HAP-1 (cell line): Measurements from ENCODE around the gene RAD51B.

Experiments
- DNase-seq, 2 experiments: peaks; one replicate each; pipeline ENCODE4 v3.0.0-alpha.2; 2016 to 2020; ENCODE audit warnings: low spot score in 2 of 2
- H3K27me3 ChIP-seq: fragments of 250-450 bp; sonication (Bioruptor Pico); 2 replicates; pipeline ENCODE4 v1.5.1; 2020; ENCODE audit warnings: low read depth, mild to moderate bottlenecking, moderate library complexity
- H3K36me3 ChIP-seq: fragments of 250-450 bp; sonication (Bioruptor Pico); replicated peaks from 2 replicates; pipeline ENCODE4 v1.5.1; 2020; ENCODE audit warnings: mild to moderate bottlenecking
- H3K4me1 ChIP-seq: fragments of 250-450 bp; sonication (Bioruptor Pico); 2 replicates; pipeline ENCODE4 v1.5.1; 2020; ENCODE audit warnings: mild to moderate bottlenecking
- H3K4me3 ChIP-seq: fragments of 250-450 bp; sonication (Bioruptor Pico); 2 replicates; pipeline ENCODE4 v1.5.1; 2020; ENCODE audit warnings: mild to moderate bottlenecking, moderate library complexity
- H3K9me3 ChIP-seq: fragments of 250-450 bp; sonication (Bioruptor Pico); 2 replicates; pipeline ENCODE4 v1.5.1; 2020; ENCODE audit warnings: mild to moderate bottlenecking, moderate library complexity
- in situ Hi-C: fragments of 300-500 bp; cut with MboI; formaldehyde crosslinking; loops from 3 replicates; pipeline ENCODE4 v1.14.3; 2020; ENCODE audit warnings: low sequenced_read_pairs, inconsistent platforms, mixed read lengths

RAD51B gene

DNA sequence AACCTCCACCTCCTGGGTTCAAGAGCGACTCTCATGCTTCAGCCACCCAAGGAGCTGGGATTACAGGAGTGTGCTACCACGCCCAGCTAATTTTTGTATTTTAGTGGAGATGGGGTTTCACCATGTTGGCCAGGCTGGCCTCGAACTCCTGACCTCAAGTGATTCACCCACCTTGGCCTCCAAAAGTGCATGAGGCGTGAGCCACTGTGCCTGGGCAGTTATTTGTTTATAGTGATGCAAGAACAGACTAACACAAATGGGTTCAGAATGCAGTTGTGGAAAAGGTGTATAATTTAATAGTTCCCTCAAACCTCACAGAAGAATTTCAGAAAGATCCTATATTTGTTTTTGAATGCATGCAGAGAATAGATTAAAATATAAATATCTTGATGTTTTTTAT is 526.2 kb downstream of the RAD51B start:
- H3K9me3 ChIP-seq: no peaks in the 10 kb centered on the region
- no peak overlapping the region for H3K4me3 ChIP-seq
- in situ Hi-C loops: no loop called here
- H3K36me3 ChIP-seq: no peaks in the 10 kb centered on the region
- no peaks in the 10 kb centered on the region for H3K27me3 ChIP-seq
- no peak for DNase-seq
- no peaks in the 10 kb centered on the region for H3K4me1 ChIP-seq

DNA sequence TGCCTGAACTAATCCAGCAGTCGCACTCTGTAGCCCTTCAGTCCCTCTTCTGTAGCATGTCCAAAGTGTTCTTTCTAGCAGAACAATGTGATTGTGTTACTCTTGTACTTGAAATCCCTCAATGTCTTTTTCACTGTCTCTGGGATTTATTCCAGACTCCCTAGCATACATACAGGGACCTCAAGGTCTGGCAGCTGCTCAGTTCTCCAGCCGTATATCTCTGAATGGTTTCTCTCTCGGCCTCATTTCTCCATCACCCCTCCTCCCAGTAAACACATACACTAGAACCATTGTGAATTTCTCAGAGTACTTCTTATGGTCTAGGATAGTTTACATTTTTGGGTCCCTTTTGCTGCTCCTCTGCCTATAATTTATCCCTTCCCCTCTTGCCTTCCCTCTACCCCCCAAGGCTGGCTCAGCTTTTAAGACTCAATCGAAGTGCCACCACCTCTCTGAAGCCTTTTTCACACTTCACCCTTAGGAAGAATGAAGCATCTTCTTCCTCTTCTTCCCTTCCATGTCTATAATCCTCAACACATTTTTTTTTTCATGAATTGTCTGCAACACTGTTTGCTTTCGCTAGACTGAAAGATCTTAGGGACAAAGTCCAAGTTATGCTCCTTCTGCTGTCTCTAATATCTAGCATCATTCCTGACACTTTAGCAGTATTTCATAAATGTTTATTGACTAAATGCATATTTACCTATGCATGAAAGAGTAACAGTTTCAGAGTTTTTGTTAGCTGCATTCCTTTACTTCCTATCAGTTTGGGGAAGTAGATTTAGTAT is 527.2 kb downstream of the RAD51B start:
- Histone ChIP-seq H3K27me3 (no peaks in the 10 kb centered on the region), H3K4me3 (no peak overlapping the region), H3K9me3 (no peaks in the 10 kb centered on the region), H3K36me3 (no peaks in the 10 kb centered on the region), H3K4me1 (no peaks in the 10 kb centered on the region)
- in situ Hi-C loops: no loop called here
- no peak for DNase-seq

DNA sequence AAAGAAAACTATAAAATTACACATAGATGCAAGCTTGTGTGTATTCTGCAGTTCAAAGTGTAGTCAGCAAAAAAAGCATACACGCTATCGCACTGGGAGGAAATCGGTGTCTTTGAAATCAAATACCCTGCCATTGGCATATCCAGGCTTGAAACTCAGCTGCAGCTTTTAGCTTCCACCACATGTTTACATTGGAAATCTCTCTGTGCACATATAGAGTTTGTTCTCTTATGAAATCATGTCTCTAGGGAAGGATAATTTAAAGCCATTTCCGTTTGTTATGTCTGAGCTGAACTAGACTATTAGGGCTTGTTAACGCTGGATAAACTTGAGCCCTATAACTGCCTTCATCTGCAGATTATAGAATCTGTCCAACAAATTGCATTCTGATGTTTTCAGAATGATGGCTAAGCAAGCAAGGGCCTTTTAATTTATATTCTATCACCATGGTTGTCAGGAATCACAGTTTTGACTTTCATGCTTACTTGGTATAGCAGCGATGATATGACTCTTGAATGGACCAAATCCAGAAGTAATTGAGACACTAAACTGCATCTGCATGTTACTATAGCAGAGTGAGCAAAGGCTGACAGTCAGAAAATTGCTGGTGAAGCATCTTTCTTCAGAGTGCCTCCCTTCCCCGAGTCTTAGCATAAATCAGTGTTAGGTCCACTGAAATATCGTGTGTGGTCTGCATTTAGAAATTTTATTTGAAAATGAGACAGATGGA is 530.5 kb downstream of the RAD51B start:
- DNase-seq: no peak
- Histone ChIP-seq H3K9me3 (no peaks in the 10 kb centered on the region), H3K36me3 (no peaks in the 10 kb centered on the region), H3K27me3 (no peaks in the 10 kb centered on the region; the same call in 1 of the 2 replicates), H3K4me3 (no peak overlapping the region), H3K4me1 (no peaks in the 10 kb centered on the region)
- in situ Hi-C loops: no loop called here

DNA sequence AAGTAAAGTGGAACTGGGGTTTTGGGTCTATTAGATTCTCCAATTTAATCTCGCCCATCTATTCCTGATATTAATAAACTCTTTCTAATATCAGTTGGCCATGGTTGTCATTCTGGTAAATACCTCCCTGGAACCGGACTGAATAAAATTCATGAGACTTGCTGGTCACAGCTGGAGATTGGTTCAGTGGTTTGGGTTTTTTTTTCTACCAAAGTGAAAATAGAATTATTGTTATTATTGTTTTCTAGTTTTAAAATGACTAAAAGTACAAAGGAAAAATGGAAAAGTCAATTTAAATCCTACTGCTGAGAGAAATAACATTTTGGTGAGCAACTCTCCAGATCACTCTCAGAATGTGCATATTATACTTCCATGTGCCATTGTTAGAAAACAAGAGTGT is 535.8 kb downstream of the RAD51B start:
- in situ Hi-C loops: no loop called here
- H3K4me3 ChIP-seq: no peak overlapping the region
- H3K4me1 ChIP-seq: no peaks in the 10 kb centered on the region
- no peaks in the 10 kb centered on the region for H3K36me3 ChIP-seq
- no peaks in the 10 kb centered on the region for H3K9me3 ChIP-seq
- no peak for DNase-seq
- no peaks in the 10 kb centered on the region; the same call in 1 of the 2 replicates for H3K27me3 ChIP-seq

DNA sequence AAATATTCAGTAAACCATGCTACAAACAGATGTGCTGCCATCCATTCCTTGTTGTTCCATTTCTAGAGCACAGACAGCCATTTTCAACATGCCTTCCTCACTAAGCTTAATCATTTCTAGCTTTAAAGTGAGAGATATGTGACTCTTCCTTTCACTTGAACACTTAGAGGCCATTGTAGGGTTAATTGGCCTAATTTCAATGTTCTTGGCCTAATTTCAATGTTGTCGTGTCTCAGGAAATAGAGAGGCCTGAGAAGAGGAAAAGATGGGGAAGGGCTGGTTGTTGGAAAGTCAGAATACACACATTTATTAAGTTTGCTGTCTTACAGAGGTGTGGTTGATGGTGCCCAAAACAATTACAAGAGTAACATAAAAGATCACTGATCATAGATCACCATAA is 538.2 kb downstream of the RAD51B start:
- Histone ChIP-seq H3K36me3 (no peaks in the 10 kb centered on the region), H3K9me3 (no peaks in the 10 kb centered on the region), H3K27me3 (no peaks in the 10 kb centered on the region), H3K4me3 (no peak overlapping the region), H3K4me1 (no peaks in the 10 kb centered on the region)
- in situ Hi-C loops: no loop called here
- DNase-seq: no peak

DNA sequence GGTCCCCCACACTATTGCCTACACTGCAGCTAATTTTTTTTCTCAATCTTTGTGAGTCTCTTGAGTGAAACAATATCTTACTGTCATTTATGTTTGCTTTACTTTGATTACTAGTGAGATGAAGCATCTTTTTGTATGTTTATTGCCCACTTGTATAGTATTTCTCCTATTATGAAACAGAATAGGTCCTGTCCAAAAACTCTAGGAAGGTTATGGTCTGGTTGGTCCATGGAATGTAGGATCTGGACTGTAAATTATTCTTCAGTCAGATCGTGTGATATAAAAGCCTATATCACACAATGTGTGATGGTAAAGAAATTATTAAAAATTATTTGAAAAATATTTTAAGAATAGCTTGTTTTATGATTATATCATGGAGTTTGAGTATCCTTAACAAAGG is 538.9 kb downstream of the RAD51B start:
- H3K4me1 ChIP-seq: no peaks in the 10 kb centered on the region
- H3K4me3 ChIP-seq: no peak overlapping the region
- H3K36me3 ChIP-seq: no peaks in the 10 kb centered on the region
- no peak for DNase-seq
- no peaks in the 10 kb centered on the region for H3K9me3 ChIP-seq
- H3K27me3 ChIP-seq: no peaks in the 10 kb centered on the region
- in situ Hi-C loops: no loop called here

DNA sequence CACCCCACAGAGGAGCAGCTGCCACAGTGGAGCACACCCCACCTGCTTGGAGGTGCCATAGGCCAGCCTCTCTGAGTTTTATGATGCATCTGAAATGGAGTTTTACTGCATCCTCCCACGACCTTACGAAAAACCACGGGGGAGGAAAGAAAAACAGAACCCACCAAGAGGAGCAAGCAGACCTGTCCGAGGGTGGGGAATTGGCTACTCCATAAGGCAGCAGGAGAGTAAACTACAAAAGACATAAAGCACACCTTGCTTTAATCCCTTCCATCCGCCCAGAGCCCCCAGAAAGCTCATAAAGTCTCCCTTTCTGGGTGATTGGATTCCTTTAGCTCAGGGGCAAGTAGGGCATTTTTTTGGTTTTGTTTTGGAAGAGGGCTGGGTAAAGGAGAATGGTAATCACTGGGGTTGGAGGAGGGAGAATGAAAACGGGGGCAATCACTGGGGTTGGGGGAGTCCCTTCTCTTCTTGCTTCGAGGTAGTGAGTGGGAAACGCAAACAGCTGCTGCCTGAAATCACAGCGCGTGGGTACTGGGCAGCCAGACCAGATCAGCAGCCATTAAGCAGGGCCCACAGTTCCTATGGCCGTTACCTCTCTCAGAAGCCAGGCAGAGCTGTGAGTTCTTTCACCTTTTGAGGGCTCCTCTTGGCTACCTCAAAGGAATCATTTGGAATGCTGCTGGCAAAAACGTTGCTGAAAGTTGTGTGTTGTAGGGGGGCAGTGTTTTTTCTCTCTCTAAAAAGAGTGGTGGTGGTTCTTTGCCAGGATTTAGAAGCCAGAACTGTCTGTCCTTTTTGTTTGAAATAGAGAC is 539.6 kb downstream of the RAD51B start:
- H3K9me3 ChIP-seq: no peaks in the 10 kb centered on the region
- no peak for DNase-seq
- H3K27me3 ChIP-seq: no peaks in the 10 kb centered on the region
- no peaks in the 10 kb centered on the region for H3K4me1 ChIP-seq
- in situ Hi-C loops: no loop called here
- H3K4me3 ChIP-seq: no peak overlapping the region
- H3K36me3 ChIP-seq: no peaks in the 10 kb centered on the region

DNA sequence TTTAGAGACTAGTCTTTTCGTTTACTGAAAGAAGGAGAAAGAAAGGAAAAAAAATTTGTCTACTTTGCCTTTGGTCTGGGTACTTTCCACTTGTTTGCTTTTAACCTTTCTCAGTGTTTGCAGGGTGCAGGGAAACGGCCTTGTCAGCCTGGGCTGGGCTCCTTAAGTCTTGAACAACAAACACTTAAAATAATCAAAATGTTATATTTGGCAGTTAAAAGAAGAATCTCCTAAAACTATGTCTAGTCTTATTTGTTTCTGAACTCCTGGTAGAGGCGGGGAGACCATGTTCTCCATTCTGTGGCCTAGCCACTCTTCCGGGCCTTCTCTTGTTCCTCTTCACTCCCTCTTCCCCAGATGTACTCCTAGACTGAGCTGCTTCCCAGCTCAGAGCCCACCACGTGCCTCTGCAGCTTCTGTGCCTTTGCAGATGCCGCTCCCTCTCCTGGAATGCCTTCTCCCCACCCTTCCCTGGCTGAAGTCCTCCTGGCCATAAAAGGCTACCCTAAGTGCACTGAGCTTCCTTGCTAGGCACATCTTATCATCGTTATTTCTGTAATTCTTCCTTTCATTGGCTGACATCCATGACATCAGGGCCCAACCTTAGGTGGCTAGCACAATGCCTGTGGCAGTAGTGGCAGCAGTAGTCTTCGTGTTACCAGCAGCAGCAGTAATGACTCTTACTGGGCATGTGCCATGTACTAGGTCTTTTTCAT is 540.4 kb downstream of the RAD51B start:
- H3K4me3 ChIP-seq: no peak overlapping the region
- no peaks in the 10 kb centered on the region for H3K36me3 ChIP-seq
- no peaks in the 10 kb centered on the region for H3K9me3 ChIP-seq
- no peaks in the 10 kb centered on the region for H3K4me1 ChIP-seq
- DNase-seq: no peak
- in situ Hi-C loops: no loop called here
- H3K27me3 ChIP-seq: no peaks in the 10 kb centered on the region

DNA sequence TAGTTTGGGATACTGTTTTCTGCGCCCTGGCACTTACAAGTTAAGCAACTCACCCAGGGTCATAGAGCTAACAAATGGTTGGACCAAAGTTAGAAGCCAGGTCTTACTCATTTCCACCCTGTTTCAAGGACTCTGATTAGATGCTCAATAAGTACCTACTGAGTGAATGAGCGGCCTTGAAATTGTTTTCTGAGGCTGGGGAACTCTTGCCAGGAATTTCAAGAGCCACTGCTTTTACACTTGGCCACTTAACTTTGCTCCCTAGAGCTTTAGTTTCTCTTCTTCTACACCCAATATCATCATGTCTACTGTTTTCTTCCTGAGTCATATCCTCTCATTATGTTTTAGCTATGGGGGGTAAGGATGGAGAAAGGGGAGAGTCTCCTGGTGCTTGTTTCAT is 541.7 kb downstream of the RAD51B start:
- DNase-seq: no peak
- in situ Hi-C loops: no loop called here
- Histone ChIP-seq H3K4me1 (no peaks in the 10 kb centered on the region), H3K27me3 (no peaks in the 10 kb centered on the region), H3K4me3 (no peak overlapping the region), H3K9me3 (no peaks in the 10 kb centered on the region), H3K36me3 (no peaks in the 10 kb centered on the region)

DNA sequence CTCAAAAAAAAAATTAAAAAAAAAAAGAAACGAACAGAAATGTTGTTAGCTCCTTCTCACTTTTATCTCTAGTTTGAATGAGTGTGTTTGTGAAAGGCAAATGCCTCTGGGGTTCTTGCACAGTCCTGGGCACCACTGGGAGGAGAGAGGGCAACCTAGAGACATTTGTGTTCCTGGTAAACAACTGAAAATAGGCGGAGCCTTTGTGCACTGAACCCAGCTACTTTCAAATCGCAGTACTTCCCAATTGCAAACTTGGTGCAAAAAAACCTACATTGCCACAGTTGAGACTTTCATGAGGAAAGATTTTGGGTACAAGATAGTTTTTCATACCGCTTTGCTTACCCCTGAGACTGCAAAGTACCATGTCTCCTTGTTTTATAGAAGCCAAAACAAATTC is 543.3 kb downstream of the RAD51B start:
- Histone ChIP-seq H3K9me3 (no peaks in the 10 kb centered on the region), H3K36me3 (no peaks in the 10 kb centered on the region), H3K4me3 (no peak overlapping the region), H3K4me1 (no peaks in the 10 kb centered on the region), H3K27me3 (no peaks in the 10 kb centered on the region)
- in situ Hi-C loops: no loop called here
- DNase-seq: no peak

DNA sequence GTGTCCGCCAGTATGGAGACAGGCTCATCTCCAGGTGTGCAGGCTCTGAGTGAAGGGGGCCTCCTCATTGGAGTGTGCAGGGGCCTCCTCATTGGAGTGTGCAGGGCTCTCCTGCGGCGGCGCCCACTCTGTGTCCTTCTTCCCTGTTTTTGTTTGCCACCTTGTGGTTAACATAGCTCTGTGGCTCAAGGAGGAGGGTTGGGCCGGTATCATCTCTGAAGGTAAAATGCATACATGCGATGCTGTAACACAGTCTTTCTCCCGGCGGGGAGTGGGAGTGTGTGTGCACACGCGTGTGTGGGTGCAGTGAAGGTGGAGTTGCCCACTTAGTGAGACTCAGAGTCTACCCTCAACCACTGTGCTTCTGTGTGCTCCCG is 543.9 kb downstream of the RAD51B start:
- Histone ChIP-seq H3K36me3 (no peaks in the 10 kb centered on the region), H3K9me3 (no peaks in the 10 kb centered on the region), H3K4me1 (no peaks in the 10 kb centered on the region), H3K4me3 (no peak overlapping the region), H3K27me3 (no peaks in the 10 kb centered on the region)
- no peak for DNase-seq
- in situ Hi-C loops: no loop called here

DNA sequence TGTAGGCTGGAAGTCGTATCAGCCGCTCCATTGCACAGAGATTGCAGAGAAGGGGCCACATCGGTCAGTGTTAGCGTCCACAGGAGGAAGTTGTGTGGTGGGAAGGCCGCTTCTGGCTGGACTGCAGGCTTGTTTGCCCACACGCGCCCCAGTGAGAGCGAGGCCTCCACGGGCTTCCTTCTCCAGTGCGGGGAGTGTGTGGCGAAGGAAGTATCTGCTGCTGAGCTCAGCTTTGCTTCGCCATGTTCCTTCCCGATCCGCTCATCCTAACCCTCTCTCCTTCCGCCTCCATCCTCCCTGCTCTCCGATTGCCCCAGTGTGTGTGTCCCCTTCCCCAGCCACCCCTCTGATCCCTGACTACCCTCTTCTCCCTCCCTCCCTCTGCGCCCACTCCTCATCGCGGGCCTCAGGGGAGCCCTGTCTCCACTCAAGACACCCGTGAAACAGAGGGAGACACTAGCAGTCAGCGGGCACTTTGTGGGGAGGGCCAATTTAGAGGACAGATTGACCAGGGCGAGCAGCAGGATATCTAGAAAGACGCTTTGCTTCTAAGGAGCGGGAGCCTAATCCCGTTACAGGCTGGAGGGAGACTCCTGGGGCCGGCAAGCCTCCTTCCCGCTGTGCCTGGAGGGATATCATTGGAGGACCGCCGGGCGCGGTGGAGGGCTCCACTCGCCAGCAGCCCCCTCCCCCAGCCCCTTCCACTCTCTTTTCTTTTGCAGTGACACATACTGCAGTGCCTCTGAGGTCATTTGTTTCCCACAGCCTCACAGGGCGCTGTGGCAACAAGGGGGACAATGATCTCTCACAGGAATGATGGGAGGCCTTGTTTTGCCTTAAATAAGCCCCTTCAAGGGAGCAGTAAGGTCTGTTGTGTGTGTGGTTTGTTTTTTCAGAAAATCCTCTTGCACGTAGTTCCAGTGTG is 544.5 kb downstream of the RAD51B start:
- Histone ChIP-seq H3K4me1 (no peaks in the 10 kb centered on the region), H3K4me3 (no peak overlapping the region), H3K9me3 (no peaks in the 10 kb centered on the region), H3K27me3 (no peaks in the 10 kb centered on the region), H3K36me3 (no peaks in the 10 kb centered on the region)
- in situ Hi-C loops: no loop called here
- peak in 1 of 2 experiments; percentile 12 for DNase-seq

DNA sequence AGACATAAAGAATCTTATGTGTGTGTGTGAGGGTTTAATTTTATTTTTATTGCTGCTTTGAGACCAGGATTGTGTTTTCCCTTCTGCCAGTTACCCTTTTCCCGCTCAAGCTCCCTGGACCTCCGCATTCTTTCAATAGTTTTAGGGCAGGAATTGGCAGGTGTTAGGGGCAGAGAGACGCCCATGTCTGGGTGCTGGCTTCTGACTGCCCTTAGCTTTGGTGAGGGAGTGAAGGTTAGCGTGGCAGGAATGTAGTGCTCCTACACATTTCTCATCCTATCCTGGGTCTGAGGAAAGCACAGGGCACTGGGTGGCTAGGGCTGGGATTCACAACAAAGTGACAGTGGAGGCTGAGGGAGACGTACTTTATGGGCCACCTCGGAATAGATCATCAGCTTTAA is 545.2 kb downstream of the RAD51B start:
- no peaks in the 10 kb centered on the region for H3K36me3 ChIP-seq
- H3K9me3 ChIP-seq: no peaks in the 10 kb centered on the region
- DNase-seq: no peak
- no peak overlapping the region for H3K4me3 ChIP-seq
- in situ Hi-C loops: no loop called here
- no peaks in the 10 kb centered on the region for H3K4me1 ChIP-seq
- H3K27me3 ChIP-seq: no peaks in the 10 kb centered on the region
